ENCODE measurements around the gene NTSR1.

Gene NTSR1

GRCh38 chr20:62710221-62710885 lies 1.7 kb downstream of the NTSR1 start:
- no peak for DNase-seq

GRCh38 chr20:62710886-62711702 lies 2.5 kb downstream of the NTSR1 start:
- no peak for DNase-seq

- DNase-seq, result no peak
Observed at GRCh38 chr20:62711703-62712101, 3.1 kb downstream of the NTSR1 start.

- no peak for DNase-seq
Observed at GRCh38 chr20:62712606-62713005, 4.0 kb downstream of the NTSR1 start.

- no peak for DNase-seq
Observed at GRCh38 chr20:62714006-62714405, 5.4 kb downstream of the NTSR1 start.

- no peak for DNase-seq
Observed at GRCh38 chr20:62714799-62715198, 6.2 kb downstream of the NTSR1 start.

GRCh38 chr20:62715201-62715600 lies 6.6 kb downstream of the NTSR1 start:
- DNase-seq, result no peak

GRCh38 chr20:62716198-62716940 lies 7.7 kb downstream of the NTSR1 start:
- peak; percentile 36 for DNase-seq

- no peak for DNase-seq
Observed at GRCh38 chr20:62716941-62717310, 8.3 kb downstream of the NTSR1 start.

GRCh38 chr20:62717933-62718332 lies 9.3 kb downstream of the NTSR1 start:
- DNase-seq, result no peak

GRCh38 chr20:62718546-62718945 lies 9.9 kb downstream of the NTSR1 start:
- no peak for DNase-seq

- DNase-seq, result no peak
Observed at GRCh38 chr20:62719250-62719935, 10.8 kb downstream of the NTSR1 start.

GRCh38 chr20:62721511-62722370 lies 13.1 kb downstream of the NTSR1 start:
- no peak for DNase-seq

GRCh38 chr20:62722627-62723026 lies 14.0 kb downstream of the NTSR1 start:
- DNase-seq, result no peak

GRCh38 chr20:62723351-62723750 lies 14.7 kb downstream of the NTSR1 start:
- DNase-seq, result no peak

GRCh38 chr20:62723768-62724450 lies 15.3 kb downstream of the NTSR1 start:
- DNase-seq, result no peak

GRCh38 chr20:62724692-62725595 lies 16.3 kb downstream of the NTSR1 start:
- DNase-seq, result no peak

- no peak for DNase-seq
Observed at GRCh38 chr20:62725596-62726268, 17.1 kb downstream of the NTSR1 start.

GRCh38 chr20:62726276-62726675 lies 17.6 kb downstream of the NTSR1 start:
- DNase-seq, result no peak

All from activated CD4-positive, alpha-beta T cell treated with anti-CD3 and anti-CD28 coated beads, Interleukin-2, amount 50 U/mL, for 1 hour (primary cell).